DND-41 (cell line): Measurements from ENCODE around the gene AKAP13.
"Not testable (repeated sequence)": the region's sequence is repeated elsewhere in the genome, so short reads cannot be mapped to it uniquely, and the experiment has no call there.

Experiments
- ATAC-seq: fragments of 200-7000 bp; cut with Tn5 transposase; 3 replicates; pipeline ENCODE4 v1.9.1; 2021; ENCODE audit warnings: low read depth; ENCODE audit not compliant: insufficient read depth
- DNase-seq: peaks from one replicate; pipeline ENCODE4 v3.0.0-alpha.2; 2020
- H2AFZ ChIP-seq: 2 replicates; pipeline ENCODE4 v1.6.0; 2012; ENCODE audit warnings: low read depth, low read length
- H3K27ac ChIP-seq: 2 replicates; pipeline ENCODE4 v1.5.1; 2012; ENCODE audit warnings: low read length, inconsistent platforms
- H3K27me3 ChIP-seq: fragments of 200-600 bp; sonication (generic); 2 replicates; pipeline ENCODE4 v1.6.0; 2012; ENCODE audit warnings: low read length, mild to moderate bottlenecking, inconsistent platforms; ENCODE audit not compliant: insufficient read depth, poor library complexity
- H3K36me3 ChIP-seq: 2 replicates; pipeline ENCODE4 v1.5.1; 2012; ENCODE audit warnings: low read length, inconsistent platforms; ENCODE audit not compliant: insufficient read depth
- H3K4me1 ChIP-seq: 2 replicates; pipeline ENCODE4 v1.5.1; 2012; ENCODE audit warnings: mild to moderate bottlenecking, low read length; ENCODE audit not compliant: insufficient read depth
- H3K4me2 ChIP-seq: 2 replicates; pipeline ENCODE4 v1.6.0; 2012; ENCODE audit warnings: mild to moderate bottlenecking, moderate library complexity, low read length, inconsistent platforms; ENCODE audit not compliant: insufficient read depth
- H3K4me3 ChIP-seq, 2 experiments: fragments of 200-600 bp in 1 of 2; shearing (Covaris generic) in 1 of 2; 2 replicates each; pipeline ENCODE4 v1.5.1; 2012 to 2016; ENCODE audit warnings: inconsistent platforms in 2 of 2, low read length in 2 of 2, mild to moderate bottlenecking in 2 of 2, low read depth in 1 of 2, moderate library complexity in 1 of 2
- H3K79me2 ChIP-seq: 2 replicates; pipeline ENCODE4 v1.6.0; 2012; ENCODE audit warnings: low read length, inconsistent platforms; ENCODE audit not compliant: insufficient read depth
- H3K9ac ChIP-seq: 2 replicates; pipeline ENCODE4 v1.6.0; 2012; ENCODE audit warnings: low read depth, mild to moderate bottlenecking, inconsistent platforms, low read length, moderate library complexity
- H3K9me3 ChIP-seq: 2 replicates; pipeline ENCODE4 v1.5.1; 2012; ENCODE audit warnings: low read length, moderate library complexity, mild to moderate bottlenecking, inconsistent platforms; ENCODE audit not compliant: insufficient read depth, severe bottlenecking
- H4K20me1 ChIP-seq: 2 replicates; pipeline ENCODE4 v1.6.0; 2012; ENCODE audit warnings: low read length; ENCODE audit not compliant: insufficient read depth
- EZH2 ChIP-seq: IDR thresholded peaks from 3 replicates; pipeline ENCODE4 v1.6.1; 2012; ENCODE audit warnings: borderline replicate concordance, low read depth, mild to moderate bottlenecking, moderate library complexity, low read length, inconsistent platforms; ENCODE audit not compliant: severe bottlenecking
- TF ChIP-seq, protein P1 (sequence below): IDR thresholded peaks from 2 replicates; pipeline ENCODE4 v1.5.1; 2012; ENCODE audit warnings: borderline replicate concordance, low read length, moderate library complexity, mild to moderate bottlenecking; ENCODE audit not compliant: poor library complexity, severe bottlenecking; ENCODE audit errors: extremely low read depth

The AKAP13 gene

GRCh38 chr15:85531083-85531482 lies 150.7 kb downstream of the AKAP13 start:
- H3K9me3 ChIP-seq = no peaks in the 10 kb centered on the region
- no peaks in the 10 kb centered on the region for H4K20me1 ChIP-seq
- no peak overlapping the region for H3K4me3 ChIP-seq
- no peaks in the 10 kb centered on the region; the same call in 1 of the 2 replicates for H3K36me3 ChIP-seq
- DNase-seq = no peak
- no peaks in the 10 kb centered on the region for H3K79me2 ChIP-seq
- no peak overlapping the region for H3K9ac ChIP-seq
- ATAC-seq = no peak
- no peak for TF ChIP-seq EZH2
- TF ChIP-seq, protein P1, sequence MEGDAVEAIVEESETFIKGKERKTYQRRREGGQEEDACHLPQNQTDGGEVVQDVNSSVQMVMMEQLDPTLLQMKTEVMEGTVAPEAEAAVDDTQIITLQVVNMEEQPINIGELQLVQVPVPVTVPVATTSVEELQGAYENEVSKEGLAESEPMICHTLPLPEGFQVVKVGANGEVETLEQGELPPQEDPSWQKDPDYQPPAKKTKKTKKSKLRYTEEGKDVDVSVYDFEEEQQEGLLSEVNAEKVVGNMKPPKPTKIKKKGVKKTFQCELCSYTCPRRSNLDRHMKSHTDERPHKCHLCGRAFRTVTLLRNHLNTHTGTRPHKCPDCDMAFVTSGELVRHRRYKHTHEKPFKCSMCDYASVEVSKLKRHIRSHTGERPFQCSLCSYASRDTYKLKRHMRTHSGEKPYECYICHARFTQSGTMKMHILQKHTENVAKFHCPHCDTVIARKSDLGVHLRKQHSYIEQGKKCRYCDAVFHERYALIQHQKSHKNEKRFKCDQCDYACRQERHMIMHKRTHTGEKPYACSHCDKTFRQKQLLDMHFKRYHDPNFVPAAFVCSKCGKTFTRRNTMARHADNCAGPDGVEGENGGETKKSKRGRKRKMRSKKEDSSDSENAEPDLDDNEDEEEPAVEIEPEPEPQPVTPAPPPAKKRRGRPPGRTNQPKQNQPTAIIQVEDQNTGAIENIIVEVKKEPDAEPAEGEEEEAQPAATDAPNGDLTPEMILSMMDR = no peak
- H3K4me2 ChIP-seq = no peak overlapping the region
- H2AFZ ChIP-seq = no peak overlapping the region
- no peaks in the 10 kb centered on the region for H3K4me1 ChIP-seq
- no peaks in the 10 kb centered on the region for H3K27me3 ChIP-seq
- no peak overlapping the region for H3K27ac ChIP-seq

GRCh38 chr15:85532689-85533088 lies 152.3 kb downstream of the AKAP13 start:
- no peak overlapping the region for H2AFZ ChIP-seq
- H3K9me3 ChIP-seq = no peaks in the 10 kb centered on the region
- no peaks in the 10 kb centered on the region for H3K4me1 ChIP-seq
- no peak for DNase-seq
- H4K20me1 ChIP-seq = no peaks in the 10 kb centered on the region
- no peaks in the 10 kb centered on the region; the same call in 1 of the 2 replicates for H3K36me3 ChIP-seq
- H3K27me3 ChIP-seq = no peaks in the 10 kb centered on the region
- H3K4me2 ChIP-seq = no peak overlapping the region
- H3K27ac ChIP-seq = no peak overlapping the region
- TF ChIP-seq EZH2 = no peak
- H3K4me3 ChIP-seq = no peak overlapping the region
- H3K79me2 ChIP-seq = no peaks in the 10 kb centered on the region
- no peak for ATAC-seq
- H3K9ac ChIP-seq = no peak overlapping the region

- Histone ChIP-seq H3K4me1 (no peaks in the 10 kb centered on the region), H3K79me2 (no peaks in the 10 kb centered on the region), H3K4me2 (no peak overlapping the region), H3K27ac (no peak overlapping the region), H3K4me3 (no peak overlapping the region), H4K20me1 (no peaks in the 10 kb centered on the region), H2AFZ (no peak overlapping the region), H3K36me3 (no peaks in the 10 kb centered on the region; the same call in 1 of the 2 replicates), H3K27me3 (no peaks in the 10 kb centered on the region), H3K9ac (no peak overlapping the region), H3K9me3 (no peaks in the 10 kb centered on the region)
- peak; percentile 55; the same call in 1 of the 3 replicates for ATAC-seq
- DNase-seq = no peak
- no peak for TF ChIP-seq EZH2
- TF ChIP-seq, protein P1 = no peak
Measured at GRCh38 chr15:85534031-85534430, 153.6 kb downstream of the AKAP13 start.

DNA sequence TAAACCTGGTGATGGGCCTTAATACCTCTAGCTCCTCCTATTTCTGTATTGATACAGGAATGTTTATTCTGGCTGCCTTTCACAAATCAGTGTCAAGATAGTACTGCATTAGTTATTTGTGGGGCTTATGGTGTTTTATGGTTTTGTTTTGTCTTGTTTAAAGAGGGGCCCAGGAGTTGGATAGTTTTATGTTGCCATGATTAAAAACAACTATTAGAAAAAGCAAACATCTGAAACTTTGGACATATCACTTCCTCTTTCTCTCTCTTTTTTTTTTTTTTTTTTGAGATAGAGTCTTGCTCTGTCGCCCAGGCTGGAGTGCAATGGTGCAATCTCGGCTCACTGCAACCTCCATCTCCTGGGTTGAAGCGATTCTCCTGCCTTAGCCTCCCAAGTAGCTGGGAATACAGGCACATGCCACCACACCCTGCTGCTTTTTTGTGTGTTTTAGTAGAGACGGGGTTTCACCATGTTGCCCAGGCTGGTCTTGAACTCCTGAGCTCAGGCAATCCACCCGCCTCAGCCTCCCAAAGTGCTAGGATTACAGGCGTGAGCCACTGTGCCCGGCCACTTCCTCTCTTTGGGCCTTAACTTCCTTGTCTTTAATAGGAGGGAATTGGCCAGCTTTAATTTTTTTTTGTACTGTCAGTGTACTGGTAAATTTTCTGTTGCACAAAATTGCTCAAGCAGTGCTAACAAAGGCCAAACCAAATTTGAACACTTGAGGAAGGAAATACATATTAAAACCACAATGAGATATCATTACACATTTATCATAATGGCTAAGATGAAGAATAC lies 155.3 kb downstream of the AKAP13 start:
- not testable (repeated sequence) for H4K20me1 ChIP-seq, H3K27me3 ChIP-seq, H3K4me1 ChIP-seq, H3K79me2 ChIP-seq, H3K36me3 ChIP-seq, H3K9me3 ChIP-seq, ATAC-seq, DNase-seq, H2AFZ ChIP-seq, H3K27ac ChIP-seq, H3K4me2 ChIP-seq, H3K9ac ChIP-seq, H3K4me3 ChIP-seq
